Measurements from ENCODE around the gene RCHY1.

GRCh38 chr4:75469896-75470295 lies 44.3 kb downstream of the RCHY1 start:
- TF ChIP-seq CTCF (IDR thresholded peaks at IDR 0.05; ENCODE audit: low read depth, low read length, missing input control) (no peak), TAF1 (conservative IDR thresholded peaks at IDR 0.05) (no peak)
